ENCODE results near the gene NPBWR2. TPM values are rescaled to one million over a fixed set of nuclear protein-coding genes. Genes with fewer than 3 reads are reported as not detected.

Gene NPBWR2
- total RNA-seq, 4 donors from 2014 or later: not detected

- no peaks in the 10 kb centered on the region for H3K36me3 ChIP-seq
- H3K27me3 ChIP-seq: peaks cover 81% of the 10 kb centered on the region
- peaks cover 0 to 13% (median 7%) of the 10 kb centered on the region in 3 donors for H3K4me1 ChIP-seq
- 100% methylated on average over 2 of the region's 28 CpGs; no CpG with 5 or more reads in 1 of the 2 donors for WGBS, 2 donors (ENCODE audit: low coverage in 1 of 2)
- no peak for ATAC-seq
- no peak overlapping the region for H3K27ac ChIP-seq
- TF ChIP-seq EP300 (IDR thresholded peaks at IDR 0.05): no peak
- no peak for TF ChIP-seq POLR2AphosphoS5 (IDR thresholded peaks at IDR 0.05)
- no peak for TF ChIP-seq CTCF (IDR thresholded peaks at IDR 0.05)
- TF ChIP-seq POLR2A (IDR thresholded peaks at IDR 0.05): no peak
- no peaks in the 10 kb centered on the region for H3K9me3 ChIP-seq
- H3K4me3 ChIP-seq: no peak overlapping the region
These were observed 8.8 kb downstream of the NPBWR2 start for GRCh38 chr20:64098471-64099013.

GRCh38 chr20:64096535-64096934 lies 10.8 kb downstream of the NPBWR2 start:
- ATAC-seq: no peak
- no peaks in the 10 kb centered on the region for H3K9me3 ChIP-seq
- peaks cover 67% of the 10 kb centered on the region for H3K27me3 ChIP-seq
- H3K4me1 ChIP-seq: peaks cover 0 to under 1% (median 0%) of the 10 kb centered on the region in 3 donors
- no peaks in the 10 kb centered on the region for H3K36me3 ChIP-seq
- 57 to 83% methylated on average over 6 of the region's 6 CpGs for WGBS, 2 donors (ENCODE audit: low coverage in 1 of 2)
- no peak overlapping the region for H3K4me3 ChIP-seq
- TF ChIP-seq POLR2AphosphoS5 (IDR thresholded peaks at IDR 0.05) (no peak), EP300 (IDR thresholded peaks at IDR 0.05) (no peak), POLR2A (IDR thresholded peaks at IDR 0.05) (no peak), CTCF (IDR thresholded peaks at IDR 0.05) (no peak)
- no peak overlapping the region for H3K27ac ChIP-seq

GRCh38 chr20:64095927-64096326 lies 11.4 kb downstream of the NPBWR2 start:
- Histone ChIP-seq H3K4me3 (no peak overlapping the region), H3K9me3 (no peaks in the 10 kb centered on the region), H3K36me3 (no peaks in the 10 kb centered on the region), H3K4me1 (no peaks in the 10 kb centered on the region), H3K27ac (no peak overlapping the region), H3K27me3 (peaks cover 61% of the 10 kb centered on the region)
- ATAC-seq: no peak
- TF ChIP-seq CTCF (IDR thresholded peaks at IDR 0.05): no peak
- no peak for TF ChIP-seq POLR2AphosphoS5 (IDR thresholded peaks at IDR 0.05)
- TF ChIP-seq EP300 (IDR thresholded peaks at IDR 0.05): no peak
- TF ChIP-seq POLR2A (IDR thresholded peaks at IDR 0.05): no peak
- WGBS, 2 donors (ENCODE audit: low coverage in 1 of 2): 68 to 86% methylated on average over 2 to 4 of the region's 11 CpGs

- 69% methylated on average over 2 of the region's 4 CpGs; no CpG with 5 or more reads in 1 of the 2 donors for WGBS, 2 donors (ENCODE audit: low coverage in 1 of 2)
- peaks cover 57% of the 10 kb centered on the region for H3K27me3 ChIP-seq
- H3K4me3 ChIP-seq: no peak overlapping the region
- TF ChIP-seq POLR2AphosphoS5 (IDR thresholded peaks at IDR 0.05) (no peak), CTCF (IDR thresholded peaks at IDR 0.05) (no peak), POLR2A (IDR thresholded peaks at IDR 0.05) (no peak), EP300 (IDR thresholded peaks at IDR 0.05) (no peak)
- no peaks in the 10 kb centered on the region for H3K9me3 ChIP-seq
- H3K27ac ChIP-seq: no peak overlapping the region
- no peak for ATAC-seq
- no peaks in the 10 kb centered on the region for H3K4me1 ChIP-seq
- no peaks in the 10 kb centered on the region for H3K36me3 ChIP-seq
These were observed 11.9 kb downstream of the NPBWR2 start for GRCh38 chr20:64095455-64095854.

GRCh38 chr20:64093013-64093503 lies 14.3 kb downstream of the NPBWR2 start:
- TF ChIP-seq POLR2A (IDR thresholded peaks at IDR 0.05) (no peak), POLR2AphosphoS5 (IDR thresholded peaks at IDR 0.05) (no peak), EP300 (IDR thresholded peaks at IDR 0.05) (no peak), CTCF (IDR thresholded peaks at IDR 0.05) (no peak)
- no peak for ATAC-seq
- no peaks in the 10 kb centered on the region for H3K4me1 ChIP-seq
- no peak overlapping the region for H3K4me3 ChIP-seq
- no peaks in the 10 kb centered on the region for H3K36me3 ChIP-seq
- H3K27ac ChIP-seq: no peak overlapping the region
- WGBS, 2 donors (ENCODE audit: low coverage in 1 of 2): 60% methylated on average over 4 of the region's 9 CpGs; no CpG with 5 or more reads in 1 of the 2 donors
- peaks cover 57% of the 10 kb centered on the region for H3K27me3 ChIP-seq
- H3K9me3 ChIP-seq: no peaks in the 10 kb centered on the region
